ENCODE results near the gene FNDC3A. TPM values are rescaled to one million over a fixed set of nuclear protein-coding genes. Genes with fewer than 3 reads are reported as not detected.

FNDC3A gene
- total and polyA plus RNA-seq, 9 of the 15 experiments (the other 6 are each of a cell fraction or from before 2014, with no cell fraction given), result 4.1 to 22.0 (median 13.5) TPM

- no peak for ATAC-seq
- no peak overlapping the region for H3K9ac ChIP-seq (ENCODE audit: insufficient read depth in 1 of 2, low read depth in 2 of 2, low read length in 2 of 2)
- no peak for FAIRE-seq
- no peak for DNase-seq (ENCODE audit: extremely low read depth in 1 of 4, low spot score in 3 of 4)
- no peak overlapping the region for H2AFZ ChIP-seq (ENCODE audit: low read depth, low read length)
- H3K79me2 ChIP-seq (ENCODE audit: control insufficient read depth, insufficient read depth, low read length), result peaks cover 12% of the 10 kb centered on the region; the same call in 2 of the 3 replicates
- no peaks in the 10 kb centered on the region for H3K27me3 ChIP-seq (ENCODE audit: control insufficient read depth in 2 of 2, insufficient read depth in 2 of 2, low read length in 2 of 2)
- in situ Hi-C loops (cut with MboI), result no loop called here
- no peak overlapping the region for H3K27ac ChIP-seq (ENCODE audit: extremely low read depth, low read depth, low read length)
- H3K9me3 ChIP-seq (replicated peaks; ENCODE audit: control insufficient read depth, insufficient read depth, low read depth, low read length), result no peaks in the 10 kb centered on the region
- H3K4me2 ChIP-seq (ENCODE audit: insufficient read depth, low read length), result no peak overlapping the region
- no TSS peak for BruUV-seq (replicated peaks)
- ChIA-PET POLR2A (interaction anchor here (0.7 to 1.2 kb wide), 2 partner anchors 16 to 22 kb away, joined by 3 to 4 read pairs; no protein-coding TSS in a partner anchor), CTCF (ENCODE audit: low intra/inter-chr PET ratio) (no interaction called here)
- H4K20me1 ChIP-seq (replicated peaks; ENCODE audit: control insufficient read depth, insufficient read depth, low read length), result no peaks in the 10 kb centered on the region
- intact Hi-C loops (cut with micrococcal nuclease), result no loop called here
- peaks cover 0 to 3% of the 10 kb centered on the region in 2 experiments; a peak in 2 of 5 replicates for H3K4me1 ChIP-seq (replicated peaks in 1 of 2; ENCODE audit: control insufficient read depth in 2 of 2, insufficient read depth in 2 of 2, low read length in 2 of 2)
- H3K4me3 ChIP-seq, result no peak overlapping the region
- peaks cover 2% of the 10 kb centered on the region; the same call in 1 of the 3 replicates for H3K36me3 ChIP-seq (ENCODE audit: control insufficient read depth, insufficient read depth, low read length)
- no peaks in the 10 kb centered on the region for H3K9me1 ChIP-seq (ENCODE audit: control insufficient read depth, insufficient read depth, low read length)
- TF ChIP-seq IFI16 (CRISPR knock-in tag; IDR thresholded peaks at IDR 0.05), result no peak
- no peak for TF ChIP-seq YY1 (IDR thresholded peaks at IDR 0.05; ENCODE audit: borderline replicate concordance in 1 of 3, control insufficient read depth in 1 of 3, extremely low read depth in 1 of 3, insufficient read depth in 3 of 3, insufficient read length in 1 of 3, insufficient replicate concordance in 2 of 3, low read depth in 1 of 3, low read length in 2 of 3)
- TF ChIP-seq TFAM (CRISPR knock-in tag; conservative IDR thresholded peaks at IDR 0.05), result no peak
- no peak for TF ChIP-seq EGR1 (conservative IDR thresholded peaks at IDR 0.05)
- TF ChIP-seq CUX1 (CRISPR knock-in tag; IDR thresholded peaks at IDR 0.05), result no peak
- TF ChIP-seq FOXK1 (CRISPR knock-in tag; IDR thresholded peaks at IDR 0.05; ENCODE audit: borderline replicate concordance), result no peak
- TF ChIP-seq GTF2A2 (tag; IDR thresholded peaks at IDR 0.05), result no peak
- TF ChIP-seq DMBX1 (CRISPR knock-in tag; IDR thresholded peaks at IDR 0.05; ENCODE audit: borderline replicate concordance), result no peak
- TF ChIP-seq POLR2AphosphoS5 (IDR thresholded peaks at IDR 0.05; ENCODE audit: control insufficient read depth, insufficient read depth, low read depth, low read length), result no peak
- TF ChIP-seq RBM22 (IDR thresholded peaks at IDR 0.05; ENCODE audit: low read depth, low read length, poor library complexity, severe bottlenecking), result no peak
- TF ChIP-seq HOXB6 (CRISPR knock-in tag; IDR thresholded peaks at IDR 0.05; ENCODE audit: borderline replicate concordance), result no peak
- TF ChIP-seq ATF6 (CRISPR knock-in tag; IDR thresholded peaks at IDR 0.05), result no peak
- no peak for TF ChIP-seq C11orf30 (IDR thresholded peaks at IDR 0.05; ENCODE audit: low read depth)
- no peak for TF ChIP-seq OTX1 (CRISPR knock-in tag; IDR thresholded peaks at IDR 0.05)
Measured at GRCh38 chr13:49245101-49245500, 269.4 kb downstream of the FNDC3A start.
